HepG2 (cell line): ENCODE data around the gene ZNF683. TPM values are rescaled to one million over a fixed set of nuclear protein-coding genes. Genes with fewer than 3 reads are reported as not detected.

Experiments
- AGO1 ChIP-seq: fragments of 200-400 bp; formaldehyde crosslinking; IDR thresholded peaks from 2 replicates; pipeline ENCODE4 v1.6.1; 2017; ENCODE audit warnings: mild to moderate bottlenecking, low read depth, low read length, moderate library complexity; ENCODE audit not compliant: poor library complexity, severe bottlenecking
- AKNA ChIP-seq: sonication (generic); formaldehyde crosslinking; IDR thresholded peaks from 2 replicates; pipeline ENCODE4 v1.4.0; 2020; ENCODE audit warnings: missing genetic modification reagents, borderline replicate concordance
- NFE2L1 ChIP-seq: sonication (generic); formaldehyde crosslinking; IDR thresholded peaks from 2 replicates; pipeline ENCODE4 v1.4.0; 2020; ENCODE audit warnings: missing genetic modification reagents, mild to moderate bottlenecking, borderline replicate concordance
- NFYC ChIP-seq: IDR thresholded peaks from 2 replicates; pipeline ENCODE4 v1.6.1; 2016; ENCODE audit warnings: missing genetic modification reagents, missing compliant biosample characterization
- NONO ChIP-seq, 2 experiments: fragments of 450-650 bp in 1 of 2; sonication (generic) in 1 of 2; formaldehyde crosslinking in 1 of 2; IDR thresholded peaks in 1 of 2; conservative IDR thresholded peaks in 1 of 2; 2 replicates each; pipeline versions ENCODE4 v1.6.1 to v1.8.0; 2017 to 2022; ENCODE audit warnings: mild to moderate bottlenecking in 1 of 2, missing genetic modification reagents in 1 of 2, moderate library complexity in 1 of 2
- PAXIP1 ChIP-seq: sonication (generic); formaldehyde crosslinking; conservative IDR thresholded peaks from 2 replicates; pipeline ENCODE4 v1.4.0; 2020; ENCODE audit warnings: mild to moderate bottlenecking, missing genetic modification reagents, moderate library complexity
- PBX2 ChIP-seq: IDR thresholded peaks from 2 replicates; pipeline ENCODE4 v1.6.1; 2016; ENCODE audit warnings: control low read depth
- PHF8 ChIP-seq: sonication (generic); formaldehyde crosslinking; IDR thresholded peaks from 2 replicates; pipeline ENCODE4 v1.5.0; 2020; ENCODE audit warnings: missing genetic modification reagents
- RXRB ChIP-seq: IDR thresholded peaks from 2 replicates; pipeline ENCODE4 v1.6.1; 2016; ENCODE audit warnings: borderline replicate concordance, missing genetic modification reagents, missing compliant biosample characterization
- SAFB2 ChIP-seq: sonication (generic); formaldehyde crosslinking; IDR thresholded peaks from 2 replicates; pipeline ENCODE4 v1.5.1; 2020; ENCODE audit warnings: missing genetic modification reagents, low read depth, mild to moderate bottlenecking, borderline replicate concordance
- SOX13 ChIP-seq, 3 experiments: fragments of 450-650 bp in 1 of 3; sonication (generic) in 1 of 3; formaldehyde crosslinking in 1 of 3; IDR thresholded peaks in 2 of 3; conservative IDR thresholded peaks in 1 of 3; 2 replicates each; pipeline versions ENCODE4 v1.5.0 to v1.6.1; 2016 to 2020; ENCODE audit warnings: antibody characterized with exemption in 1 of 3, mild to moderate bottlenecking in 1 of 3, missing compliant biosample characterization in 1 of 3, missing genetic modification reagents in 1 of 3, moderate library complexity in 1 of 3
- TFE3 ChIP-seq: IDR thresholded peaks from 2 replicates; pipeline ENCODE4 v1.6.1; 2016
- ZNF350 ChIP-seq: sonication (generic); formaldehyde crosslinking; IDR thresholded peaks from 2 replicates; pipeline ENCODE4 v1.4.0; 2020; ENCODE audit warnings: mild to moderate bottlenecking, low read depth, missing genetic modification reagents, borderline replicate concordance
- ZNF605 ChIP-seq: sonication (generic); formaldehyde crosslinking; IDR thresholded peaks from 2 replicates; pipeline ENCODE4 v1.8.0; 2022; ENCODE audit warnings: mild to moderate bottlenecking, missing genetic modification reagents
- ZNF878 ChIP-seq: sonication (generic); formaldehyde crosslinking; IDR thresholded peaks from 2 replicates; pipeline ENCODE4 v1.8.1; 2023; ENCODE audit warnings: mild to moderate bottlenecking, missing genetic modification reagents, moderate library complexity
- polyA plus RNA-seq, 8 experiments: library from polyadenylated mRNA; depleted of rRNA in 3 of 8; stranded (reverse) in 7 of 8; unstranded in 1 of 8; fragments of >200 nt; fragmentation: Illumina TruSeq in 4 of 8; extraction: Trizol in 4 of 8; gene quantifications; 2 replicates each; pipeline versions ENCODE4 v1.2.1 to v1.2.3, GENCODE V29; 2011 to 2016; ENCODE audit warnings: low read depth in 4 of 8, missing spikeins in 1 of 8, mixed read lengths in 1 of 8; ENCODE audit not compliant: insufficient read depth in 1 of 8
- total RNA-seq, 5 experiments: library from RNA; depleted of rRNA; stranded (reverse); fragments of >200 nt; fragmentation: Illumina TruSeq; extraction: Trizol; gene quantifications; 2 replicates each; pipeline ENCODE4 v1.2.3, GENCODE V29; 2016; ENCODE audit warnings: low read depth in 1 of 5

ZNF683 gene
- total and polyA plus RNA-seq, 2 of the 13 experiments (the other 11 are each of a cell fraction or from before 2014, with no cell fraction given) = not detected

DNA sequence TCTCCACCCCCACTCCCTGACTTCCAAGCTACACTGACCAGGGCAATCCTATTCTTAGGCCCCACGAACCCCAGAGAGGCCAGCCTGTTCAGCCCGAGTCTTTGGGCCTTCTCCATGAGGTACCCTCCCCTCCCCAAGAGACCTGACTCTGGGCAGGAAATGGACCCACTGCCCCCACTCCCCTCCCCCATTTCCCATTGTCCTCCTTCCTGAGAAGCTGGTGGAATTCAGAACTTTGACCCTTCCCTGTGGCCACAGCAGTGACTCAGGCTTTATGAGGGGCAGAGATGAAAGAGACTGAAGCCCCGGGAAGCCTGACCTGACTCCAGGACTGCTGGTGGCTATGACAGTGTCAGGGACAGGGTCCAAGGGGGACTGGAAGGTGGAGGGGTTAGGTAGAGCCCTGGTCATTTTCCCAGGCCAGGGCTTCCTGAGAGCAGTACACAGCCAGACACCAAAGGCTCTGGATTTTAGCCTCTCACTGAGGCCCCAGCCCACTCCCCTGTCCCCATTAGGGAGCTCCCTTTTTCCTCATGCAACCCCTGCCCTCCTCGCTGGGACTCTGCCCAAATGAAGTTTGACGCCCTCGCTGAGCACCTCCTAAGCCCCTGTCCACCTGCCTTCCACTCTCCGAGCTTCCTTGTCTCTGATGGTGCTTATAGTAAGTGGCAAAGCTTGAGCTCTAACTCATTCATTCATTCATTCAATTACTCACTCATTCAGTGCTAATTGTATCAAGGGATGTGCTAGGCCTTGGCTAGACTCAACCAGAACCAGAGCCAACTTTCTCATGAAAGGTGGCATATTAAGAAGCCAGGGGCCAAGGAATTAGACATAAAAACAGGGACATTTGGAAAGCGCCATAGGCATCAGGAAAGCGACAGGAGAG, 21.6 kb downstream of the ZNF683 start (continued):
- TF ChIP-seq PAXIP1 (CRISPR knock-in tag) (peak; percentile 100), NFE2L1 (peak; percentile 98; the same call in 1 of the 2 replicates), SAFB2 (no peak), ZNF605 (peak; percentile 73), AKNA (CRISPR knock-in tag) (no peak), RXRB (CRISPR knock-in tag) (peak; percentile 88), AGO1 (no peak), ZNF878 (no peak), SOX13 (IDR thresholded peaks at IDR 0.05) (peak; percentile 99), SOX13 (CRISPR knock-in tag; conservative IDR thresholded peaks at IDR 0.05 in 1 of 2, IDR thresholded peaks at IDR 0.05 in 1 of 2) (peak in 1 of 2 experiments; percentile 95; a peak in 2 of 4 replicates), NONO (IDR thresholded peaks at IDR 0.05) (no peak), NONO (CRISPR knock-in tag; conservative IDR thresholded peaks at IDR 0.05) (peak; percentile 98), PBX2 (CRISPR knock-in tag) (no peak), TFE3 (no peak; the same call in 1 of the 2 replicates), PHF8 (peak; percentile 16; the same call in 1 of the 2 replicates), ZNF350 (CRISPR knock-in tag) (peak; percentile 91), NFYC (no peak)
